H9 (cell line): ENCODE data around the gene FGF10. TPM values are rescaled to one million over a fixed set of nuclear protein-coding genes. Genes with fewer than 3 reads are reported as not detected.

ENCODE experiments used
- DNase-seq: peaks from one replicate; pipeline ENCODE4 v3.0.0-alpha.2; 2017
- H2AFZ ChIP-seq: one replicate; pipeline ENCODE4 v1.6.1; 2013; ENCODE audit warnings: mild to moderate bottlenecking, low read length, control low read depth, moderate library complexity
- H2AK5ac ChIP-seq: 2 replicates; pipeline ENCODE4 v1.6.1; 2013; ENCODE audit warnings: low read length, control low read depth, mixed read lengths; ENCODE audit not compliant: insufficient read length
- H2BK120ac ChIP-seq: one replicate; pipeline ENCODE4 v1.6.1; 2013; ENCODE audit warnings: low read depth, mild to moderate bottlenecking, low read length, control low read depth, inconsistent platforms; ENCODE audit not compliant: poor library complexity, severe bottlenecking
- H2BK12ac ChIP-seq: 2 replicates; pipeline ENCODE4 v1.6.1; 2013; ENCODE audit warnings: low read length, control low read depth, mixed read lengths, low read depth; ENCODE audit not compliant: insufficient read length
- H2BK15ac ChIP-seq: 2 replicates; pipeline ENCODE4 v1.6.1; 2013; ENCODE audit warnings: low read depth, low read length, control low read depth
- H2BK20ac ChIP-seq: one replicate; pipeline ENCODE4 v1.6.1; 2013; ENCODE audit warnings: low read depth, mild to moderate bottlenecking, low read length, control low read depth, inconsistent platforms; ENCODE audit not compliant: poor library complexity, severe bottlenecking
- H2BK5ac ChIP-seq: 2 replicates; pipeline ENCODE4 v1.6.1; 2013; ENCODE audit warnings: low read length, control low read depth, mixed read lengths; ENCODE audit not compliant: insufficient read length
- H3K14ac ChIP-seq: 2 replicates; pipeline ENCODE4 v1.6.1; 2013; ENCODE audit warnings: low read length, control low read depth; ENCODE audit not compliant: insufficient read depth
- H3K18ac ChIP-seq: 2 replicates; pipeline ENCODE4 v1.6.1; 2013; ENCODE audit warnings: low read depth, mild to moderate bottlenecking, mixed read lengths, low read length, control low read depth; ENCODE audit not compliant: insufficient read length
- H3K23ac ChIP-seq: 2 replicates; pipeline ENCODE4 v1.6.1; 2013; ENCODE audit warnings: low read length, control low read depth, mixed read lengths, low read depth; ENCODE audit not compliant: insufficient read length
- H3K23me2 ChIP-seq: 2 replicates; pipeline ENCODE4 v1.6.1; 2013; ENCODE audit warnings: low read depth, mild to moderate bottlenecking, mixed read lengths, low read length, control low read depth; ENCODE audit not compliant: insufficient read length, poor library complexity, severe bottlenecking
- H3K27ac ChIP-seq: 2 replicates; pipeline ENCODE4 v1.5.1; 2013; ENCODE audit warnings: low read length, control low read depth, mixed read lengths, low read depth; ENCODE audit not compliant: insufficient read length
- H3K27me3 ChIP-seq: 2 replicates; pipeline ENCODE4 v1.6.1; 2013; ENCODE audit warnings: low read length, control low read depth, inconsistent platforms; ENCODE audit not compliant: insufficient read depth
- H3K4ac ChIP-seq: 2 replicates; pipeline ENCODE4 v1.6.1; 2013; ENCODE audit warnings: low read depth, mild to moderate bottlenecking, control low read depth, inconsistent platforms, low read length, moderate library complexity
- H3K4me1 ChIP-seq: 2 replicates; pipeline ENCODE4 v1.6.1; 2013; ENCODE audit warnings: low read length, control low read depth, inconsistent platforms; ENCODE audit not compliant: insufficient read depth
- H3K4me2 ChIP-seq: 2 replicates; pipeline ENCODE4 v1.6.1; 2013; ENCODE audit warnings: low read length, control low read depth, mixed read lengths; ENCODE audit not compliant: insufficient read length, insufficient read depth
- H3K56ac ChIP-seq: 2 replicates; pipeline ENCODE4 v1.6.1; 2013; ENCODE audit warnings: low read depth, mild to moderate bottlenecking, mixed read lengths, low read length, control low read depth; ENCODE audit not compliant: insufficient read length
- H3K79me1 ChIP-seq: 2 replicates; pipeline ENCODE4 v1.6.1; 2013; ENCODE audit warnings: low read depth, mild to moderate bottlenecking, moderate library complexity, low read length, control low read depth, inconsistent platforms; ENCODE audit not compliant: insufficient read depth, poor library complexity, severe bottlenecking
- H3K79me2 ChIP-seq: 2 replicates; pipeline ENCODE4 v1.6.1; 2013; ENCODE audit warnings: low read length, control low read depth, inconsistent platforms; ENCODE audit not compliant: insufficient read depth
- H3K9ac ChIP-seq: 2 replicates; pipeline ENCODE4 v1.6.1; 2013; ENCODE audit warnings: low read length, control low read depth, mixed read lengths; ENCODE audit not compliant: insufficient read length; ENCODE audit errors: extremely low read depth
- H3K9me3 ChIP-seq: one replicate; pipeline ENCODE4 v1.6.1; 2013; ENCODE audit warnings: low read depth, low read length, inconsistent platforms; ENCODE audit not compliant: control insufficient read depth
- H3T11ph ChIP-seq: one replicate; pipeline ENCODE4 v1.6.1; 2013; ENCODE audit warnings: mild to moderate bottlenecking, low read length, control low read depth, inconsistent platforms
- H4K20me1 ChIP-seq: one replicate; pipeline ENCODE4 v1.6.1; 2013; ENCODE audit not compliant: control insufficient read depth, insufficient read length, insufficient read depth
- H4K5ac ChIP-seq: 2 replicates; pipeline ENCODE4 v1.6.1; 2013; ENCODE audit warnings: low read depth, mild to moderate bottlenecking, mixed read lengths, low read length, control low read depth; ENCODE audit not compliant: insufficient read length
- H4K8ac ChIP-seq: replicated peaks from 2 replicates; pipeline ENCODE4 v1.6.1; 2013; ENCODE audit warnings: low read length, control low read depth, mixed read lengths, low read depth; ENCODE audit not compliant: insufficient read length
- H4K91ac ChIP-seq: 2 replicates; pipeline ENCODE4 v1.6.1; 2013; ENCODE audit warnings: low read depth, mild to moderate bottlenecking, moderate library complexity, mixed read lengths, low read length, control low read depth; ENCODE audit not compliant: insufficient read length
- H3K27ac Mint-ChIP-seq, 3 experiments: 2 replicates in 2 of 3; 3 replicates in 1 of 3; pipeline ENCODE4 v1.8.0; 2020 to 2021; ENCODE audit warnings: mixed read lengths in 3 of 3, mild to moderate bottlenecking in 1 of 3, moderate library complexity in 1 of 3
- H3K27me3 Mint-ChIP-seq: 2 replicates; pipeline ENCODE4 v1.8.0; 2021; ENCODE audit warnings: low read depth, mild to moderate bottlenecking, moderate library complexity, mixed read lengths
- H3K36me3 Mint-ChIP-seq, 3 experiments: 2 replicates in 2 of 3; 3 replicates in 1 of 3; pipeline ENCODE4 v1.8.0; 2020 to 2021; ENCODE audit warnings: low read depth in 3 of 3, mixed read lengths in 3 of 3; ENCODE audit not compliant: insufficient read depth in 1 of 3
- H3K4me1 Mint-ChIP-seq, 2 experiments: 2 replicates each; pipeline ENCODE4 v1.8.0; 2020; ENCODE audit warnings: mixed read lengths in 2 of 2
- H3K4me3 Mint-ChIP-seq, 2 experiments: 2 replicates in 1 of 2; 3 replicates in 1 of 2; pipeline ENCODE4 v1.8.0; 2020 to 2021; ENCODE audit warnings: mild to moderate bottlenecking in 2 of 2, mixed read lengths in 2 of 2, moderate library complexity in 1 of 2
- H3K9me3 Mint-ChIP-seq, 2 experiments: 2 replicates in 1 of 2; 3 replicates in 1 of 2; pipeline ENCODE4 v1.8.0; 2020; ENCODE audit warnings: mild to moderate bottlenecking in 2 of 2, mixed read lengths in 2 of 2, moderate library complexity in 1 of 2
- CTCF ChIP-seq: fragments of 200-600 bp; sonication (generic); conservative IDR thresholded peaks from 3 replicates; pipeline ENCODE4 v1.8.0; 2021; ENCODE audit warnings: antibody characterized with exemption, mild to moderate bottlenecking
- WGBS: extraction: QIAGEN DNeasy Blood & Tissue Kit; methylation state at CpG from one replicate; pipeline ENCODE4 v1.1.7; 2013; ENCODE audit warnings: missing lambda C conversion rate, low lambda C conversion rate, mixed read lengths; ENCODE audit not compliant: insufficient read length; ENCODE audit errors: extremely low coverage; 5-methylcytosine and 5-hydroxymethylcytosine counted together
- total RNA-seq: library from RNA; stranded (reverse); gene quantifications from 2 replicates; pipeline ENCODE4 v1.2.1, GENCODE V29; 2021

Gene FGF10
- total RNA-seq, 1 experiment from 2014 or later: not detected

- Histone ChIP-seq H3K23me2 (no peaks in the 10 kb centered on the region), H3K14ac (no peak overlapping the region), H3K4me2 (no peak overlapping the region), H3K79me1 (no peaks in the 10 kb centered on the region), H3K79me2 (no peaks in the 10 kb centered on the region; the same call in 1 of the 2 replicates), H2BK15ac (no peak overlapping the region), H3T11ph (no peak overlapping the region), H3K56ac (no peak overlapping the region), H2BK5ac (no peak overlapping the region), H3K4me1 (no peaks in the 10 kb centered on the region), H2BK120ac (no peak overlapping the region), H2BK20ac (no peak overlapping the region), H2BK12ac (no peak overlapping the region), H3K4ac (no peak overlapping the region), H3K27me3 (no peaks in the 10 kb centered on the region), H2AK5ac (no peak overlapping the region), H2AFZ (no peak overlapping the region), H4K5ac (no peak overlapping the region), H3K9ac (no peak overlapping the region), H3K23ac (no peak overlapping the region), H4K8ac (no peak overlapping the region), H4K91ac (no peak overlapping the region), H3K9me3 (no peaks in the 10 kb centered on the region), H3K18ac (no peak overlapping the region), H3K27ac (no peak overlapping the region), H4K20me1 (no peaks in the 10 kb centered on the region)
- DNase-seq: no peak
- no peak for TF ChIP-seq CTCF
- Mint-ChIP-seq H3K27ac (peak overlapping the region in 1 of 3 experiments; percentile 28; a peak in 1 of 7 replicates), H3K36me3 (no peaks in the 10 kb centered on the region), H3K4me3 (no peak overlapping the region), H3K4me1 (peaks cover 8 to 11% of the 10 kb centered on the region in 2 experiments), H3K27me3 (no peaks in the 10 kb centered on the region), H3K9me3 (no peaks in the 10 kb centered on the region)
- WGBS: no CpG with 5 or more reads among the region's 4 CpGs
Measured at GRCh38 chr5:44257653-44258365, 131.4 kb downstream of the FGF10 start.
